Chondrocyte (in vitro differentiated cells): ENCODE measurements around the gene IGF1R. TPM values are rescaled to one million over a fixed set of nuclear protein-coding genes. Genes with fewer than 3 reads are reported as not detected.
A peak's percentile ranks its signal among the peaks of the same experiment; 100 is the strongest.

Experiments used
- DNase-seq: peaks from one replicate; pipeline ENCODE4 v3.0.0; 2021; ENCODE audit warnings: mixed read lengths, low spot score
- H3K27ac Mint-ChIP-seq: one replicate; pipeline ENCODE4 v1.8.0; 2021; ENCODE audit warnings: mild to moderate bottlenecking, moderate library complexity, mixed read lengths; ENCODE audit not compliant: unreplicated experiment
- H3K27me3 Mint-ChIP-seq: 2 replicates; pipeline ENCODE4 v1.8.0; 2021; ENCODE audit warnings: low read depth, mixed read lengths
- H3K36me3 Mint-ChIP-seq: 2 replicates; pipeline ENCODE4 v1.8.0; 2021; ENCODE audit warnings: low read depth, mixed read lengths
- H3K4me1 Mint-ChIP-seq: 2 replicates; pipeline ENCODE4 v1.8.0; 2021; ENCODE audit warnings: low read depth, mild to moderate bottlenecking, mixed read lengths
- H3K4me3 Mint-ChIP-seq: one replicate; pipeline ENCODE4 v1.8.0; 2021; ENCODE audit warnings: mild to moderate bottlenecking, moderate library complexity, mixed read lengths; ENCODE audit not compliant: unreplicated experiment
- H3K9me3 Mint-ChIP-seq: 2 replicates; pipeline ENCODE4 v1.8.0; 2021; ENCODE audit warnings: low read depth, mixed read lengths
- total RNA-seq: library from RNA; stranded (reverse); gene quantifications from 3 replicates; pipeline ENCODE4 v1.2.1, GENCODE V29; 2021
- TF ChIP-seq, protein P1 (sequence below): fragments of 200-600 bp; sonication (generic); IDR thresholded peaks from 2 replicates; pipeline ENCODE4 v1.5.0; 2021; ENCODE audit warnings: antibody characterized with exemption, mild to moderate bottlenecking, moderate library complexity

Gene IGF1R
- total RNA-seq, 1 donor from 2014 or later: 119 TPM

DNA sequence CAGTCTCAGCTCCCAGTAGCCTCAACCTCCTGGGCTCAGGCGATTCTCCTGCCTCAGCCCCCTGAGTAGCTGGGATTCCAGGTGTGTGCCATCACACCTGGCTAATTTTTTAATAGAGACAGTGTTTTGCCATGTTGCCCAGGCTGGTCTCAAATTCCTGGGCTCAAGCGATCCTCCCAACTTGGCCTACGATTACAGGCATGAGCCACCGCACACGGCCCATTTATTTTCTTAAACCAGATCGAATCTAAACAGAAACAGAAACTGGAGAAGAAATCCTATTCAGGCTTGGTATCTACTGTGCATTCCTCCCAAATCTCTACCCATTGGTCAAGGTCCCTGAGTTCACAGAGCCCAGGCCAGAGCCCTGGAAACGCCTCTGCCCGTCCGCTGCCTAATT lies 285.1 kb downstream of the IGF1R start:
- H3K36me3 Mint-ChIP-seq: peaks cover 65% of the 10 kb centered on the region
- no peak for DNase-seq
- H3K9me3 Mint-ChIP-seq: no peaks in the 10 kb centered on the region
- peaks cover 3% of the 10 kb centered on the region for H3K4me1 Mint-ChIP-seq
- peak overlapping the region; percentile 54 for H3K27ac Mint-ChIP-seq
- no peaks in the 10 kb centered on the region for H3K27me3 Mint-ChIP-seq
- no peak overlapping the region for H3K4me3 Mint-ChIP-seq
- TF ChIP-seq, protein P1, sequence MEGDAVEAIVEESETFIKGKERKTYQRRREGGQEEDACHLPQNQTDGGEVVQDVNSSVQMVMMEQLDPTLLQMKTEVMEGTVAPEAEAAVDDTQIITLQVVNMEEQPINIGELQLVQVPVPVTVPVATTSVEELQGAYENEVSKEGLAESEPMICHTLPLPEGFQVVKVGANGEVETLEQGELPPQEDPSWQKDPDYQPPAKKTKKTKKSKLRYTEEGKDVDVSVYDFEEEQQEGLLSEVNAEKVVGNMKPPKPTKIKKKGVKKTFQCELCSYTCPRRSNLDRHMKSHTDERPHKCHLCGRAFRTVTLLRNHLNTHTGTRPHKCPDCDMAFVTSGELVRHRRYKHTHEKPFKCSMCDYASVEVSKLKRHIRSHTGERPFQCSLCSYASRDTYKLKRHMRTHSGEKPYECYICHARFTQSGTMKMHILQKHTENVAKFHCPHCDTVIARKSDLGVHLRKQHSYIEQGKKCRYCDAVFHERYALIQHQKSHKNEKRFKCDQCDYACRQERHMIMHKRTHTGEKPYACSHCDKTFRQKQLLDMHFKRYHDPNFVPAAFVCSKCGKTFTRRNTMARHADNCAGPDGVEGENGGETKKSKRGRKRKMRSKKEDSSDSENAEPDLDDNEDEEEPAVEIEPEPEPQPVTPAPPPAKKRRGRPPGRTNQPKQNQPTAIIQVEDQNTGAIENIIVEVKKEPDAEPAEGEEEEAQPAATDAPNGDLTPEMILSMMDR: no peak

DNA sequence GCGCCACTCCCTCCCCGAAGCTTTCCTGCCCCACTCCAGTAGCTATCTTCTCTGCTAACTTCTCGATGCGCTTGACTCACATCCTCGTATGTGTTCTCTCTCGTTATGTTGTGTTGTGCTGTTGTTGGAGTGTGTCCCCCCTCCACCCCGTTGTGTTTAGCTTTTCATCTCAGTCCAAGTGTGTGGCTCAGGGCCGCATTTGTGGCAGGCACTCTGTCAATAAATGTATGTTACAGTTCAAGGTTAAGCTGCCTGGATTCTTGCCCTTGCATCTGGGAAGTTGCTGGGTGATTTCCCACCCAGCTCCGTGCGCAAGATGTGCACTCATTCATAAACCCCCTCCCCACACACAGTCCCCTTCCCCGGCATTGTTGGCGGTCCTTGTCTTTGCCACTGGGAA lies 287.4 kb downstream of the IGF1R start:
- no peaks in the 10 kb centered on the region for H3K4me1 Mint-ChIP-seq
- peak; percentile 55 for DNase-seq
- no peak overlapping the region for H3K27ac Mint-ChIP-seq
- TF ChIP-seq, protein P1: no peak
- H3K36me3 Mint-ChIP-seq: peaks cover 62% of the 10 kb centered on the region
- no peaks in the 10 kb centered on the region for H3K27me3 Mint-ChIP-seq
- H3K4me3 Mint-ChIP-seq: no peak overlapping the region
- no peaks in the 10 kb centered on the region for H3K9me3 Mint-ChIP-seq

DNA sequence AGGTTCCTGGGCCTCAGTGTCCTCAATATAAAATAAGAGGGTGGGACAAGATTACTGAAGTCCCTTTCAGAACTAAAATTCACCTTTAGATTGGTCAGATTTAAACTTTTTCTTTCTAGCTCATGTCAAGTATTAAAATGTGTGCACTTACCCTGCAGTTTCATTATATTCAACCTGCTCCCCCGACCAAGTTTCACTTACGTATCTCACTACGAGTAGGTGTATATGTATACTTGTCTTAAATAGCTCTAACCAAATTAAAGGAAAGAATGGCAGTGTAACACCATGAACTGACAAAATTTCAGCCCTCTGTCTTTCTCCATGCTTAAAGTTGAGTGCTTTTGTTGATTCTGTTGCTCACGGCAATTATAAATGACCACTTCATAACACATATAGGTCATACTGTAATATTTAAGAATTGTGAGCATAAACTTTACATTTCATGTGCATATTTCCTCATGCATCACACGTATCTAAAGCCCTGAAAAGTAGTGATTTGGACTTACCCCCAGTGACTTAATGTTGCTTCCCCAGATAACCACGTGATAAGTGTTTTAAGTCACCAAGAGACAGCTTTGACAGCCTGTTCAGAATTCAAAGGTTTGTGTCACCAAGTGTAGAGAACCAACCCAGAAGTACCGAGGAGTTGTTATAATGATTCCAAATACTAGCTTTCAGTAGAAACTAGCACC lies 289.2 kb downstream of the IGF1R start:
- Mint-ChIP-seq H3K4me3 (no peak overlapping the region), H3K36me3 (peaks cover 51% of the 10 kb centered on the region), H3K9me3 (no peaks in the 10 kb centered on the region)

DNA sequence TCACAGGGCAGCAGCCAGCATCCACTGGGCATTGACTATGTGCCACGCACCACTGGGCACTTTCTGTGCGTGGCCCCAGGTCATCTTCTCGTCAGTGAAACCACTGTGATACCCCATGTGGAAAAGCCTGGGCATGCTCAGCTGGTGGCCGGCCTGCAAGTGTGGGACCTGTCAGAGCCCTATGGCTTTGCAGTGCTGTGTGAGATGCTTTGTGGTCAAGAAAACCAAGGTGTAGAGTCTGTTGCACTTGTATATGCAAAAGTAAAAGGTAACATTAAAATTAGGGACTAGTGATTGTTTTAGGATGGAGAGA lies 289.7 kb downstream of the IGF1R start:
- Mint-ChIP-seq H3K9me3 (no peaks in the 10 kb centered on the region), H3K36me3 (peaks cover 52% of the 10 kb centered on the region), H3K27me3 (no peaks in the 10 kb centered on the region), H3K27ac (no peak overlapping the region), H3K4me1 (peaks cover 21% of the 10 kb centered on the region), H3K4me3 (no peak overlapping the region)
- no peak for DNase-seq
- TF ChIP-seq, protein P1: no peak

More for the DNA sequence above, 289.2 kb downstream of the IGF1R start:
- H3K27ac Mint-ChIP-seq: no peak overlapping the region
- no peak for DNase-seq
- TF ChIP-seq, protein P1: no peak
- H3K27me3 Mint-ChIP-seq: no peaks in the 10 kb centered on the region
- peaks cover 16% of the 10 kb centered on the region for H3K4me1 Mint-ChIP-seq

DNA sequence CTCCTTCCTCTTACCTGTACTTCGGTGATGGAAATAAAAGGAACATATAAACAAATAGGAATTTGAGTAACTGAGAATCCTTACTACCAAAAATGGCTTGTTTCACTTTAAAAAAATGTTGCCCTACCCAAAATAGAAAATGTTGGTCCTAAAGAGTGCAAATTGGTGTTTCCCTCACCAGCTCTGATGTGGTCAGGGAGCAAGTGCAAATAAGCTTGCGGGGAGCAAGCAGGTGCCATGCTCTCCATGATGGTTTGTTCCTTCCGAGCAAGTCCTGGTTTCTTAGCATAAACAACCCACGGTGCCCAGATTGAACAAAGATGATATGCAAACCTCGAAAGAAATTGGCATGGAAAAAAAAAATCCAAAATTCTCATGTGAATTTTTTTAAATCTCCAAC lies 290.5 kb downstream of the IGF1R start:
- DNase-seq: no peak
- no peaks in the 10 kb centered on the region for H3K9me3 Mint-ChIP-seq
- no peak overlapping the region for H3K27ac Mint-ChIP-seq
- no peak overlapping the region for H3K4me3 Mint-ChIP-seq
- H3K27me3 Mint-ChIP-seq: no peaks in the 10 kb centered on the region
- TF ChIP-seq, protein P1: no peak
- peaks cover 50% of the 10 kb centered on the region for H3K36me3 Mint-ChIP-seq
- H3K4me1 Mint-ChIP-seq: peaks cover 28% of the 10 kb centered on the region
